HL-60 (cell line): ENCODE data around the gene SARNP.

Experiments used
- DNase-seq, 2 experiments: peaks; one replicate each; pipeline ENCODE4 v3.0.0-alpha.2; 2010 to 2020; ENCODE audit warnings: low read depth in 1 of 2, low spot score in 1 of 2
- H3K27ac ChIP-seq: fragments of 250-450 bp; sonication (Bioruptor Pico); replicated peaks from 2 replicates; pipeline ENCODE4 v1.5.1; 2020; ENCODE audit warnings: mild to moderate bottlenecking, moderate library complexity
- H3K27me3 ChIP-seq: fragments of 250-450 bp; sonication (Bioruptor Pico); 2 replicates; pipeline ENCODE4 v1.5.1; 2021; ENCODE audit warnings: mild to moderate bottlenecking, moderate library complexity; ENCODE audit not compliant: insufficient read depth, poor library complexity, severe bottlenecking
- H3K4me3 ChIP-seq: replicated peaks from 2 replicates; pipeline ENCODE4 v1.5.1; 2011; ENCODE audit warnings: mild to moderate bottlenecking, control low read depth, low read length; ENCODE audit not compliant: insufficient read depth
- GABPA ChIP-seq: IDR thresholded peaks from 2 replicates; pipeline ENCODE4 v1.6.1; 2012; ENCODE audit warnings: low read depth
- POLR2AphosphoS5 ChIP-seq: IDR thresholded peaks from 2 replicates; pipeline ENCODE4 v1.6.1; 2012; ENCODE audit warnings: low read depth
- REST ChIP-seq: IDR thresholded peaks from 2 replicates; pipeline ENCODE4 v1.6.1; 2012; ENCODE audit warnings: low read depth; ENCODE audit not compliant: insufficient replicate concordance
- SPI1 ChIP-seq: IDR thresholded peaks from 2 replicates; pipeline ENCODE4 v1.6.1; 2012; ENCODE audit warnings: low read depth, mild to moderate bottlenecking, borderline replicate concordance
- TF ChIP-seq, protein P1 (sequence below): IDR thresholded peaks from one replicate; pipeline ENCODE4 v1.5.1; 2011; ENCODE audit warnings: low read length, control low read depth, inconsistent platforms; ENCODE audit not compliant: insufficient read depth

Gene SARNP

GRCh38 chr12:55767156-55767555, 50.4 kb downstream of the SARNP start:
- Histone ChIP-seq H3K27ac (no peak overlapping the region), H3K27me3 (no peaks in the 10 kb centered on the region), H3K4me3 (no peak overlapping the region)
- no peak for TF ChIP-seq REST
- TF ChIP-seq, protein P1, sequence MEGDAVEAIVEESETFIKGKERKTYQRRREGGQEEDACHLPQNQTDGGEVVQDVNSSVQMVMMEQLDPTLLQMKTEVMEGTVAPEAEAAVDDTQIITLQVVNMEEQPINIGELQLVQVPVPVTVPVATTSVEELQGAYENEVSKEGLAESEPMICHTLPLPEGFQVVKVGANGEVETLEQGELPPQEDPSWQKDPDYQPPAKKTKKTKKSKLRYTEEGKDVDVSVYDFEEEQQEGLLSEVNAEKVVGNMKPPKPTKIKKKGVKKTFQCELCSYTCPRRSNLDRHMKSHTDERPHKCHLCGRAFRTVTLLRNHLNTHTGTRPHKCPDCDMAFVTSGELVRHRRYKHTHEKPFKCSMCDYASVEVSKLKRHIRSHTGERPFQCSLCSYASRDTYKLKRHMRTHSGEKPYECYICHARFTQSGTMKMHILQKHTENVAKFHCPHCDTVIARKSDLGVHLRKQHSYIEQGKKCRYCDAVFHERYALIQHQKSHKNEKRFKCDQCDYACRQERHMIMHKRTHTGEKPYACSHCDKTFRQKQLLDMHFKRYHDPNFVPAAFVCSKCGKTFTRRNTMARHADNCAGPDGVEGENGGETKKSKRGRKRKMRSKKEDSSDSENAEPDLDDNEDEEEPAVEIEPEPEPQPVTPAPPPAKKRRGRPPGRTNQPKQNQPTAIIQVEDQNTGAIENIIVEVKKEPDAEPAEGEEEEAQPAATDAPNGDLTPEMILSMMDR = no peak
- no peak for TF ChIP-seq SPI1
- no peak for TF ChIP-seq GABPA
- TF ChIP-seq POLR2AphosphoS5 = no peak
- no peak for DNase-seq

DNA sequence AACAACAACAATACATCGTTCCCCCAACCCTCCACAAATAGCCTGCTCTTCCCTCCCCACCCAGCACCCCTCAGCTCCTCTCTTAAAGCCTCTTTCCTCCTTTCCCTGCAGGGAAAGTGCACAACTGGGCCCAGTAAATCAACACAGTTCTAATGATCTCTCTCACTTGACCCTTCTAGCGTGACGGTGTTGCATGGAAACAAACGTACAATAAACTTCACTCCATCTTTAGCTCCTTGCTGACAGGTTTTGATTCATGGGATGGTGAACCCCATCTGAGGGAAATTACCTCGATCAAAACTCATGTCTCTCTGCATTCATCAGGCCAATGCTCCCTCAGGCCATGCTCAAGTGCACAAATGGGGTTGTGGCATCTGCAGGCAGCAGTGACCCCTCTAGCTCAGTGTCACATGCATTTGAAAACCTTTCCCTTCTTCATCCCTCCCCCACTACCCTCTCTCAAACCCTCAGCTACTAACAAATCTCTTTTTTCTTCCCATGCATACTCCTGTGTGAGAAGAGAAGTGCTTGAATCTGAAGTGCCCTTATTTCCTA, 51.7 kb downstream of the SARNP start:
- no peak overlapping the region for H3K4me3 ChIP-seq
- DNase-seq = no peak
- H3K27ac ChIP-seq = no peak overlapping the region
- no peaks in the 10 kb centered on the region for H3K27me3 ChIP-seq
- TF ChIP-seq SPI1 (no peak), REST (no peak), GABPA (no peak), POLR2AphosphoS5 (no peak)
- TF ChIP-seq, protein P1 = no peak

DNA sequence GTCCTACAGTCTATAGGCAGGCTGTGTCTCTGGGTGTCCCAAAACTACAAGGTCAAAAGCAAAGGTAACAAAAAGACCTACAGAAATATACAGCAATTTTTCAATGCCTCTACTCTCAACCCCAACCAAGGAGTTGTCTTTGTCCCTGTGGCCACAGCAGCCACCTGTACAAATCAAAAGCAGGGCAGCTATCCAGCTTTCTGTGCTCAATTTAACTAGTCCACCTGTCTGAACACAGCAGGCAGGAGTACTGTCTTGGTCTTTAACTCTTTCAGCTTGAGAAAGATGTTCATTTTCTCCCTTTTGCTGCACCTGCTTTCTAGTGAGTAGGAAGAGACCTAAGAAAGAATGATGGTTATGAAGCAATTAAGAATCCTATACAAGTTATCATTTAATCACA, 54.9 kb downstream of the SARNP start:
- no peak for TF ChIP-seq GABPA
- TF ChIP-seq, protein P1 = no peak
- TF ChIP-seq SPI1 = no peak
- no peak for TF ChIP-seq POLR2AphosphoS5
- TF ChIP-seq REST = no peak
- H3K27me3 ChIP-seq = no peaks in the 10 kb centered on the region
- no peak for DNase-seq
- no peak overlapping the region for H3K27ac ChIP-seq
- H3K4me3 ChIP-seq = no peak overlapping the region
